Cardiac fibroblast (primary cell): ENCODE measurements around the gene GGTA1.

Experiments used
- DNase-seq, 2 donors: peaks; one replicate each; pipeline versions ENCODE4 v3.0.0 to v3.0.0-alpha.2; 2010; ENCODE audit warnings: low read depth in 2 of 2
- H3K4me3 ChIP-seq, 2 donors: replicated peaks in 1 of 2; 1 replicate in 1 of 2; 2 replicates in 1 of 2; pipeline ENCODE4 v1.5.1; 2011; ENCODE audit warnings: low read depth in 2 of 2, low read length in 2 of 2, mild to moderate bottlenecking in 2 of 2, moderate library complexity in 1 of 2
- TF ChIP-seq, protein P1 (sequence below): IDR thresholded peaks from one replicate; pipeline ENCODE4 v1.5.1; 2011; ENCODE audit warnings: low read depth, mild to moderate bottlenecking, low read length, inconsistent platforms

Gene GGTA1

GRCh38 chr9:121491111-121491510 is 8.5 kb downstream of the GGTA1 start:
- DNase-seq, result no peak
- TF ChIP-seq, protein P1, sequence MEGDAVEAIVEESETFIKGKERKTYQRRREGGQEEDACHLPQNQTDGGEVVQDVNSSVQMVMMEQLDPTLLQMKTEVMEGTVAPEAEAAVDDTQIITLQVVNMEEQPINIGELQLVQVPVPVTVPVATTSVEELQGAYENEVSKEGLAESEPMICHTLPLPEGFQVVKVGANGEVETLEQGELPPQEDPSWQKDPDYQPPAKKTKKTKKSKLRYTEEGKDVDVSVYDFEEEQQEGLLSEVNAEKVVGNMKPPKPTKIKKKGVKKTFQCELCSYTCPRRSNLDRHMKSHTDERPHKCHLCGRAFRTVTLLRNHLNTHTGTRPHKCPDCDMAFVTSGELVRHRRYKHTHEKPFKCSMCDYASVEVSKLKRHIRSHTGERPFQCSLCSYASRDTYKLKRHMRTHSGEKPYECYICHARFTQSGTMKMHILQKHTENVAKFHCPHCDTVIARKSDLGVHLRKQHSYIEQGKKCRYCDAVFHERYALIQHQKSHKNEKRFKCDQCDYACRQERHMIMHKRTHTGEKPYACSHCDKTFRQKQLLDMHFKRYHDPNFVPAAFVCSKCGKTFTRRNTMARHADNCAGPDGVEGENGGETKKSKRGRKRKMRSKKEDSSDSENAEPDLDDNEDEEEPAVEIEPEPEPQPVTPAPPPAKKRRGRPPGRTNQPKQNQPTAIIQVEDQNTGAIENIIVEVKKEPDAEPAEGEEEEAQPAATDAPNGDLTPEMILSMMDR, result no peak
- H3K4me3 ChIP-seq, result no peak overlapping the region

DNA sequence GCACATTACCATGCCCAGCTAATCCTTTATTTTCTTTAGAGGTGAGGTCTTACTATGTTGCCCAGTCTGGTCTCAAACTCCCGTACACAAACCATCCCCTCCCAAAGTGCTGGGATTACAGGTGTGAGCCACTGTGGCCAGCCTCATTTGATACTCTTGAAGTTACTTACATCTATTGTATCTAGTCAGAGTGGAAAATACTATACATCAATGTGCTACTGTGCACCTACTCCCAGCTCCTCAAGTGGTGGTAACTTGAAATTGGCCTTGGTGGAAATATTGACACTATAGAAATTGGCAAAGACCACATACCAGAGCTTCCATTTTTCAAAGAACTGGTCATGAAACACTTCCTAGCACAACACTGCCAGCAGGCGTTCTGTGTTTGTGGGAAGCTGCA is 10.3 kb downstream of the GGTA1 start:
- H3K4me3 ChIP-seq, result no peak overlapping the region
- DNase-seq, result no peak
- TF ChIP-seq, protein P1, result no peak

GRCh38 chr9:121486043-121486442 is 13.6 kb downstream of the GGTA1 start:
- no peak for DNase-seq
- H3K4me3 ChIP-seq, result no peak overlapping the region
- TF ChIP-seq, protein P1, result no peak

DNA sequence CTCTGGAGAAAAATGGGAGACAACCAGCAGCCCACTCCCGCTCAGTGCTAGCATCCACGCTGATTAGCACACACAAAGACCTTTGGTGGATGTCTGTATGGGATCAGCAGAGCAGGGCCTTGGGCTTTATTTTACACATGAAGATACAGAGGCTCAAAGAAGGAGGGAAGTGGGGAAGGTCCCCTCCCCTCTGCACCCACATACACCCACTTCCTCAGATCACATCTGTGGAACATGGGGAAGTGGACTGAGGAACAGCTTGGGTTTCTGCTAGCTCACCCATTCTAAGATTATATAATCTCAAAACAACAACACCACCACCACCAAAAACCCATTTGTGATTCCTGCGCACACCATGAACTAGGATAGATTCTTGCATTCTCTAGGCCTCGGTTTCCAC is 14.0 kb downstream of the GGTA1 start:
- TF ChIP-seq, protein P1, result no peak
- no peak overlapping the region for H3K4me3 ChIP-seq
- DNase-seq, result no peak

DNA sequence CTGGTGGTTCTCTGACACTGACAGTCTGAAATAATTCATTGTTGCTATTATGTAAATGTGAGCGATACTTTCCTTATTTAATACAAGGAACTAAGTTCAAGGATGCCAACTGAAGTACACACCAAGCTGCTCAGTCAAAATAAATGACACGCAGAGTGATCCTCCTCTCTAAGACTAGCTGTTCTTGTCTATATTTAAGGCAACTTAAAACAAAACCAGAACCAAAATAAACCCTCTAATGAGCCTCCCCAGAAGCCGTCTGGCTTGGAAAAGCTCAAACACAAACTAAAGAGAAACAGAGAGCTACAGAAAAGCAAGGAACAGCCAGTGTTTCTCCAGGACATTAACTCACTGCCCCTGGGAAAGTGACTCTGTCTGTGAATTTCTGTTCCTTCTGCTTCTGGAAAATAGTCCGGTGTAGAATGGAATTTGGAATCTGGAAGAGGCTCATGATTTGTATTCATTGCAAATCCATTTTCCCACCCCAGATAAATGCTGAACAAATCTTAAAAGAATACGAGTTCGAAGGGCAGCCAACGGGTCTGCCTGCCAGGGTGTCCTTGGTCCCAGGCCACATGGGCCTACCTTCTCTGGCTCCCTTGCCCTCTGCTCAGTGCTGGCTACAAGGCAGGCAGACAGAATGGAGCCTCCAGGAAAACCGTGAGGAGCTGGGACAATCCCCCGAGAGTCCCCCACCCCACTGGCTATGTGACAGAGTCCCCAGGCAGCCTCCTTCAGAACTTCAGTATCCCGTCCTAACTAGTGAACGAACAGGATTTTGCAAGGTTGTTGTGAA is 14.8 kb downstream of the GGTA1 start:
- TF ChIP-seq, protein P1, result no peak
- DNase-seq, result no peak

GRCh38 chr9:121483473-121484031 is 16.1 kb downstream of the GGTA1 start:
- no peak overlapping the region for H3K4me3 ChIP-seq
- DNase-seq, result no peak
- TF ChIP-seq, protein P1, result no peak

More for the DNA sequence above, 14.8 kb downstream of the GGTA1 start:
- H3K4me3 ChIP-seq, result no peak overlapping the region

GRCh38 chr9:121483049-121483448 is 16.6 kb downstream of the GGTA1 start:
- TF ChIP-seq, protein P1, result no peak
- DNase-seq, result peak in 1 of 2 donors; percentile 39
- no peak overlapping the region for H3K4me3 ChIP-seq
